DLD1 (cell line): ENCODE results near the gene MAPKAP1.

Experiments
- in situ Hi-C: cut with HindIII; loops from 2 replicates; pipeline ENCODE4 v1.10.0; 2017; ENCODE audit warnings: low sequenced_read_pairs

MAPKAP1 gene

DNA sequence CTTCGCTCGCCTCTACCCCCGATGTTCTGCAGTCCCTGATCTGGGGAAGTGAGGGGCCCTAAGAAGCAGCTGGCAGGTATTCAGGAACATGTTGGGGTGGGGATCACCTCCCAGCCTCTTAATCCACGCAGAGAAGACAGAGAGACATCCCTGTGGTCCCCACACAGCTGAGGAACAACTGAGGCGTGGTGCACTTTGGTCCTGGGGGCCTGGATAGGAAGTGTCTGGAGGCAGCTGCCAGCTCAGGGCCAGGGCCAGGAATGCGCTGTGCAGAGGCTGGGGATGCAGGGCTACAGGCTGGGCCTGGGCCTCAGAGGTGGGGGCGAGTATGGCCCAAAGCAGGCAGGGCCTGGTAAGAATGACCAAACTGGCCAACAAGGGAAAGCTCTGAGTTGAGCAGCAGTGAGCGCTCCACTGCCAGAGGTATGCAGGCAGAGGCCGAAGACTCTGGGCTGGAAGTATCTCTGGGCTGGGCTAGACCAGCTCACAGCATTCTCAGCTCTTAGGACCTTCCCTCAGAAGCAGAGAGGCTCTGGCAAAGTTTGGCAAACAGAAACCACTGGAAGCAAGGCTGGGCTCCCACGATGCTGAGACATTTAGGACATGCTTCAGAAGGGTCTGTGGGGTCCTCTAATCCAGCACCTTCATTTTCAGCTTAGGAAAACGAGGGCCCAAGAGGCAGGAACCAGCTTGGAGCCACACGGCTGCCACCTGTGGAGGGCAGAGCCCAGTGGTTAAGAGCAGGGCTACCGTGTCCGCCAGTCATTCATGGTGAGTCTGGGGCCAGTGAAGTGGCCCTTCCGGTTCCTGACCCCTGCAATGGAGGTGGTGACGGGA lies 271.0 kb downstream of the MAPKAP1 start:
- in situ Hi-C loops = no loop called here

DNA sequence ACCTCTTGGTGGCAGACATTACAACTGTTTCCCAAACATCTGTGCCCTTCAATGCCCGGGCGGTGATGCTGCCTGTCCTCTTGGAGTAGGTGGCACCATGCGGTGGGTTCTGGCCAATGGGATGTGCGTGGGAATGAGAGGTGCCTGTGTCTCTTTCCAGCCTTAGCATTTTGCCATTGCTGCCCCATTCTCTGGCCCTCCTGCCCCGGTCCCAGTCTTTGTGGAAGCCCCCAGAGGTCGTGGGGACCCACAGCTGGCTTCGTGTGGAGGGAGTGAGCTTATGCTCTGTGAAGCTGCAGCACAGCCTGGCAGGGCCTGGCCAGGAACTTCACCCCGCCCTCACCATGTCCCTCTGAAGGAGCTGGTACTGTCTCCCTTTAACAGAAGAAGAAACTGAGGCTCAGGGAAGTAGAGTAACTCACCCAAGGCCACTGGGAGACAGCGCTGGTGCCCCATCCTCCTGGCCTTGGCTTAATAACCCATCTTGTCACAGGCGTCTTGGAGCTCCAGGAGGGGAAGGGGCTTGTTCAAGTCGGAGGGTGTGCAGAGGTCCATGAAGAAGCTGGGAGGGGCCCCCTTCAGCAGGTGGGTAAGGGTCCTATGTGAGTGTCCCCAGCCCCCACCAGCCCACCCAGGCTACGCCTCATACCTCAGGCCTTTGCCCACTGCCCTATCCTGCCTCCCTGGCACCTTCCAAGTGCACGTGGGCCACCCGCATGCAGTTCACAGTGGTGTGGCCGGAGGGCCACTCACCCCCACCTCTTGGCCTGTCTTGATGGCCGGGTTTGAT lies 271.8 kb downstream of the MAPKAP1 start:
- in situ Hi-C loops = no loop called here

DNA sequence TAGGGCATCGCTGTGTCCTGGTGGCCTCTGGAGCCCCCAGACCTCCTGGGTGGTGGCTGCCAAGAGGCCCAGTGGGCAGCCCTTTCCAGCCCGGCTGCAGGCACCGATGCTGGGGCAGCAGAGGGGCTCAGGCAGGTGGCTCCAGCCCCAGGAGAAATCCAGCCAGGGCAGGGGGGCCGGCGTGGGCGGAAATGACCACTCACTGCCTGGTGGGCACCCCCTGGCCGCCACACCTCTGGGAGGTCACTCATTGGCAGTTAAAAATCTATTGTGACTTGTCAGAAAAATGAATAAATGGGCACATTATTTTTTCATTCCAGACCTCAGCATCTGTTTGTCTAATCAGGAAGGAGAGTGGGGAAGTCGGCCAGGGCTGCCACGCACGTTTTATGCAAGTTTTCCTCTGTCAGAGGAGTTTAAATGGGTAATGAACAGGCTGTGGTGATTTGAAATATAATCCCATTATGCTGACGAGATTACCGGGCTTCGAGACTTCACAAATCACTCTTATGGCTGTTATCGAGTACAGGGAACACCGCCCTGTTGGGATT lies 273.5 kb downstream of the MAPKAP1 start:
- in situ Hi-C loops = no loop called here

DNA sequence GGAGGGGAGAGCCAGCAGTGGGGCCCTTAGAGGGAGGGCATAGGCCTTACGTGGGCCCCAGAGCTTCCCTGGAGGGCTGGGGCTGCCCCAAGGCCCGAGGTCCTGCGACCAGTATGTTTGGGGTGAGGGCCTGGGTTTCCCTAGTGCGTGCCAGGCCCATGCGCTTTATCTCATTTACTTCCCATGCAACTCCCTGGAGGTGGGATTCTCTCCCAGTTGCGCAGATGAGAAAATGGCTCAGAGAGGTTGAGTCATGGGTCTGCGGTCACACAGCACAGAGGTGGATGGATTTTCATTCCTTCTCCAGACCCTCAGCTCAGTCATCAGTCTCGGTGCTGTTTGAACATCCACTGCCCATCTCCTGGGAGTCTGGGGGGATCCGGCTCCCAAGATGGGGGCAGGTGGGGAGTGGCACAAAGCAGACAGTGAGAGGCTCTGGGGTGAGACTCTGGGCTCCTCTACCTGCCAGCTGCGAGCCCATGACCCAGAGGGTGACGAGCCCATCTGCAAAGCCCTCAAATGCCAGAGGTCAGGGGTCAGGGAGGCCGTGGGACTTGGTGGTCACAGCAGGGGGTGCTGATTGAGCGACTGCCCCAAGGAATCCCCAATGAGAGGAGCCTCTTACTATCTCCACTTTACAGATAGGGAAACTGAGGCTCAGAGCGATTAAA lies 274.2 kb downstream of the MAPKAP1 start:
- in situ Hi-C loops = no loop called here

DNA sequence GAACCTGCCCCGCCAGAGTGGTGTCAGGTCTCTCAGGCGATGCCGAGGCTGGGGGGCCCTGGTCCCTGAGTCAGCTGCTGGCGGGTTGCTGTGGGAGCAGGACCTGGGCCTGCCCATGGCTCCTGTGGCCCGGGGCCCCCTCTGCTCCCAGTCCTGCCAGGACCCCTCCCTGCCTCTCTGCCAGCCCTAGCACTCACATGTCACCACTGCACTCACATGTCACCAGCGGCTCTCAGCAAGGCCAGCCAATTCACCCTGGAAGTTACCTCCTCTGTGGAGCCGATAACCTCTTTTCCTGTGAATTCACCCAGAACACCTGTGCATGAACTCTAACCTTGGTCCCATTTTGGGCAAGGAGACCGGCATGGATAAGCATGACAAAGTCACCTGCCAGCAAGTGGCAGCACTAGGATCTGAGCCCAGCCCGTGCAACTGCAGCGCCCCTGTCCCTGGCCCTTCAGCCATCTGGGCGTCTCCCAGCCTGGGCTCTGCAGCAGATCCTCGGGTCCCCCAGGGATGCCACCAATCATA lies 275.2 kb downstream of the MAPKAP1 start:
- in situ Hi-C loops = no loop called here

DNA sequence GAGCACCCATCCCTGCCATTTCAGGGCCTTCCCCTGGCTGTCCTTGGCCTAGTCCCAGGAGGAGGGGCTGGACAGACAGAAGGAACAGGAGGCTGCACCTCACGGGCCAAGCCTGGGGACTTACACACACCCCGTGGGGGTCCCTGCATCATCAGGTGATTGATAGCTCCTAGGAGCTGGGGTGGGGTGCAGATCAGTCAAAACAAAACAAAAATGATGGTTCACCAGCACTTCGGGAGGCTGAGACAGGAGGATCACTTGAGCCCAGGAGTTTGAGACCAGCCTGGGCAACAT lies 276.0 kb downstream of the MAPKAP1 start:
- in situ Hi-C loops = no loop called here

DNA sequence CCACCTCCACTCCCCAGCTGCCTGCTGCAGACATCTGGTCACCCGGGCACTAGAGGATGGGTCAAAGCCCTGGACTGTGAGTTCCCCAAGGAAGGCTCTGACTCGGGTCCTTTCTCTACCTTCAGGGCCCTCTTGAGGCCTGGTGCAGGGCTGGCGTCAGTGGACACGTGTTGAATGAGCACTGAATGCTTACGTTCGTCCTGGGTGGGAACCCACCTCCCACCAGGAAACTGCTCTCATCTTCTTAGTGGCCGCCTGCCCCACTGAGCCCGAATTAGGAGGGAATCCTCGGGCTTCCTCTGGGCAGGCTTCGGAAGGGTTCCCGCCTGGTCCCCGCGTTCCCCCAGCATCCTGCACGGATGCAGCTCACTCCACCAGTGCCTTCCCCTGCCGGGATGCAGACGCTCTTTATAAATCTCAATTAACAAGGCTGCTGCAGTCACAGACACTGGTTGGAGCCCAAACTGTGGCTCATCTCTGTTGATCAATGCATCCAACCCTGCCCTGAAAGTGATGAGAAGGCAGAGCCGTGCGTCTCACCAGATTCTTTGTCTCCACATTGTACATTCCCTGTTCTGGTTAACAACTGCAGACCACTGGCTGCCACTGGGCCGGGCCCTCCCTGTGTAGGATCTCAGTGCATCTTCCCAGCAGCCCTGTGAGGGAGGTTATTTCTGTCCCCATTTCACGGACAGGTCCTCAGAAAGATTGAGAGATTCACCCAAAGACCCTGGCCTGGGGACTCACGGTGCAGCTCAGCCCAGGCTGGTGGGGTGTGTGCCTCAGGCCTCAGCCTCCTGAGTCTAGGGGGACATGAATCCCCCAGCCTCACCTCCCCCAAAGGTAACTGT lies 276.6 kb downstream of the MAPKAP1 start:
- in situ Hi-C loops = no loop called here

DNA sequence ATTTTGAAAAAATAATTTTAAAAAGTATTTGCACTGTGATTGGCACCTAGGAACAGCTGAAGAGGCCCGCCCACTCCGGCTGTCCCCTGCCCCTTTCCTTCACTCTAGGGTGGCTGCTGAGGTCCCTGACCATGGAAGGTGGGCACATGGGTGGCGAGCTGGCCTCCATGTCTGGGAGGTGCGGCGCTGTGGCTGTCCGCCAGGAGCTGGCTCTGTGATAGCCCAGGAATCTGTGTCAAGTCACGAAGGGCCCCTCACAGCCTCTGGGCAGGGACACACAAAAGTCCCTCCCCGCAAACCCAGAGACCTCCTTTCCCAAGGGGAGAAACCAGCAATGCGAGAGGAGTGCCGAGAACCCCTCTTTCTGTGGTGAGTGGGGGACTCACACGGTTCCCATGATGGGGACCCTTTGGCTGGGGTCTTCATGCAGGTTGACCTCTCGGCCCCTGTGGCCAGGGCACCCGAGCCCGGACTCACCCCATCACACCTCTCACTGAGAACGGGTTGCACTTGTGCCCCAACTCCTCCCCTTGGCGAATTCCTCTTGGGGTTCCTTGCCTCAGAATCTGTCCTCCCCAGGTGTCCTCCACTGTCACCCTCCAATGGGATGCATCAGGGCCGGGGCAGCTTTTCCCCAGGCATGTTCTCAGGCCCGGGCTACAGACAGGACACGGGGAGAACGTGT lies 277.4 kb downstream of the MAPKAP1 start:
- in situ Hi-C loops = no loop called here

DNA sequence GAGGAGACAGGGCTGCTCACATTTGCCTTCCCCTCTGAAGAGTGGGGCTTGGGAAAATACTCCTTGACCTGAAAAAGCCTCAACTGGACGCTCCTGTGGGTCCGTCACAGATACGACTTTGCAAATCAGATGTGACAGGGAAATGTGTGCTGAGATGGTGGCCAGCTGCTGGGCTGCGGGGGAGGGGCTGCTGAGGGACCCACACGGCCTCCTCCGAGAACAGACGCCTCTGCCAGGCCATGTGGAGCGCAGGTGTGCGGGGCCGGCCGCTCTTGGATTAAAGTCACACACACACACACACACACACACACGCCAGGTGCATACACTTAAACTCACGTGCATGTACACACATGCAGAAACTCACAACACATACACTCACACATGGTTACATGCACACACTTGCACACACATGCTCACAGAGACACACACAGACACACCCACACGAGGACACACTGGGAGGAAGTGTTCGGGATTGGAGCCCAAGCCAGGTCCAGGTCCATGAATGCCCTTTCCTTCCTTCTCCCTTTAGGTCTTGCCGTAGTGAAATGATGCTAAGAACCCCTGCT lies 278.0 kb downstream of the MAPKAP1 start:
- in situ Hi-C loops = no loop called here

DNA sequence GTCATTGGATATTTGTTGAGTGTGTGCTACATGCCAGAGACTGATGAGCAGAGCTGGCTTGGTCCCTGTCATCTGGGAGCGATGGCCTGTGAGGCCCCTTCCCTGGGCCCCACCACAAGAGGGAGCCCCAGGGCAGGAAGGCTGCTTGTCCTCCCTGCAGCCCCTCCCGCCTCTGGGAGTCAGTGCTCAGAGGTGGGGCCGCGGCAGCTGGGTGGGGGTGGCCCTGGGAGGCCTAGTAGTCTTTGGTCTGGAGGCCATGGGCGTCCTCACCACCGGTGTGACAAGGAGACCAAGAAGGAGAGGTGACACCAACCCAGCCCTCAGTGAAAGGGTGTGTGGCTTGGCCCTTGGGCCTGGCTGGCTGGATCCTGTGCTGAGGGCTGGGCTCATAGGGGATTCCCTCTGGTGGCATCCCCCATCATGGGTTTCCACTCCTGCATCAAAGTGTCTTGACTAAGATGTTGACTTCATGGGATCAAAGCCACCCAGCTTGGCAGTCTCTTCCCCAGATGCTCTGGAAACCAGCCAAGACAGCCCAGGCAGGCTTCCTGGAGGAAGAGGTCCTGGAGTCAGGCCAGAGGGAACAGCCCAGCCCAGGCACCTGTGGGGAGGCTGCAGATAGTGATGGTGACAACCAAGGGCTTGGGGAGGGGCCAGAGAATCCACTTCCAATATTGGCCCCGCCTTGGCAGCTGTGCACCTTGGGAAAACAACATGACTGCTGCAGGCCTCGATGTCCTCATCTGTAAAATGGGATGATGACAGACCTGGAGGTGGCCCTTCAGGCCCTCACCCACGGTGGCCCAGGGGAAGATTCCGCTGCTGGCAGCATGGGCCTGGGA lies 278.7 kb downstream of the MAPKAP1 start:
- in situ Hi-C loops = no loop called here

DNA sequence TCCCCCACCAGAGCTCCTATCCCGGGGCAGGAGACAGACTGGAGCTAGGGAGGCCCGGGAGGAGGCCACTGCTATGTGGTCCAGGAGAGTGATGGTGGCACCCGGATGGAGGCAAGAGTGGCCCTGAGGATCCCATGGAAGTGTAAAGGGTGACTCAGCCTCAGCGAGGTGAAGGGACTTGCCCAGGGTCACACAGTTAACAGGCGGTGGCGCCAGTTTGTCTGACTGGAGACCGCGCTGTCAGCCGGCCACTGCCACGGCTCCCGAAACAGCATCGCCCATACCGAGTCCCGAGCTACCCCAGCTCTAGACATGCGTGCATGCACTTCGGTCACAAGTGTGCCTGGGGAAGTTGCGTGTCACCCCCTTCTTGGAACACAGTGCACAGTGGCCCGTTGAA lies 279.5 kb downstream of the MAPKAP1 start:
- in situ Hi-C loops = no loop called here

DNA sequence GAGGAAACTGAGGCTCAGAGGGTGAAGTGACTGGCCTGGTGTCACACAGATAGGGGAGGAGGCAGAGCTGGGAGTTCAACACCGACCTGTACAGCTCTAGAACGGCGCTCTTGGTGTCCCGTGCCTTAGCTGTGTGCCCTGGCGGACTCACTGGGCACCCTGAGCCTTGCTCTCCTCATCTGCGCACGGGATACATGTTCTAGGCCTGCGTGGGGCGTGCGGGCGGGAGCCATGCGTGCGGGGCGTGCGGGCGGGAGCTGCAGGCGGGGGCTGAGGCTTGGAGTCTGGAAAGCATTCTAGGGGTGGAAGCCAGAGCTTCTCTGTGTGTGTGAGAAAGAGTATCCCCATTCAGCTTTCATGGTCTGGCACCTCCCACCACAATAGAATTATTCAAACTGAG lies 280.1 kb downstream of the MAPKAP1 start:
- in situ Hi-C loops = no loop called here

DNA sequence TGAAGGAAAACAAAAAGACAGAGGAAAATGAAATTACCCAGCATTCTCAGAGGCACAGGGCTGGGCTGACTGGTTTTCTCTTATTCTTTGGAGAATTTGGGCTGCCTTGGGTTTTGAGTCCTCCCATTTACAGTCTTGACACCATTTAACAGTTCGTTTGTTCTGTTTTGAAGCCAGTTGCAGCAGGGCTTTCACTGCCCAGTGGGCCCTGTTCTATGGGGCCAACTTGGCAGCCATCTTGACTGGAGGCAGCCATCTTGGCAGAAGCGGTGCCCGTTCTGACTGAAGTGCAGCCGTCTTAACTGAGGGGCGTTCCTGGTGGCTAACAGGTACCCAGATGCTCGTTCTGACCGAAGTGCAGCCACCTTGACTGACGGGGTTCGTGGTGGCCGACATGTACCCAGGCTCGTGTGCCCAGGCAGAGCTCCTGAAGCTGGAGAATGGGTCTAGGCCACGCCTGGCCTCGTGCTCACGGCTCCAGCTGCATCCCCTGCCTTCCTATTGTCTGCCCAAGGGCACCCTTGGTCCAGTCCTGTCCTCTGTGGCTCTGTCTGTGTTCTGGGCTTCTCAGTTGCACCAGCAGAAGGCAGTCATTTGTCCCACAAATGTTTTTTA lies 281.0 kb downstream of the MAPKAP1 start:
- in situ Hi-C loops = no loop called here

DNA sequence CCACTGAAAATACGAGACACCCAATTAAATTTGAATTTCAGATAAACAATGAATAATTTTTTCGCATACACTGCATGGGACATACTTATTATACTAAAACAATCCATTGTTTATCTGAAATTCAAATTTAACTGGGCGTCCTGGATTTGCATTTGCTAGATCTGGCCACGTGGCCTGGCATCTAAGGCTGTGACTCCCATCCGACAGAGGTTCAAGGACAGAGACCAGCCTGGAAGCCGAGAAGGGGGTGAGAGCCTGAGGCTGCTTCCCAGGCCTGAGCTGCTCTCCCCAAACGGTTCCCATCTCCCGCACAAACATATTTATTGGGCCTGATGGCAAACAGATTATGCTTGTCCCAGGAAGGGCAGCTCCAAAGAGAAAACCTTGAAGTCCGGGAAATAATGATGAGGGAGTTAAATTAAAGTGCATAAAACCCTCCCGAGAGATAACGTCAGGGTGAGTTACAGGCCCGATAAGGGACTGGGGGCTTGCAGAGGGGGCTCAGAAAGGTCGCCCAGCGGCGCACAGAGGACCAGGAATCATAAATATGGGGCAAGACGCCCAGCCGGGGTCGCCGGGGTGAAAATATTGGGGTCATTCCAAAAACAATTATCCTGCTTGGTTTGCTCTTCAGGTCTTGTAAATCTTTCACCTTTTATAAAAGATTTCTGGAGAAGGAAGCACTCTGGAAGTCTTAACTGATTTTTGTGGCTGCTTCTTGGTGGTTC lies 281.7 kb downstream of the MAPKAP1 start:
- in situ Hi-C loops = no loop called here

DNA sequence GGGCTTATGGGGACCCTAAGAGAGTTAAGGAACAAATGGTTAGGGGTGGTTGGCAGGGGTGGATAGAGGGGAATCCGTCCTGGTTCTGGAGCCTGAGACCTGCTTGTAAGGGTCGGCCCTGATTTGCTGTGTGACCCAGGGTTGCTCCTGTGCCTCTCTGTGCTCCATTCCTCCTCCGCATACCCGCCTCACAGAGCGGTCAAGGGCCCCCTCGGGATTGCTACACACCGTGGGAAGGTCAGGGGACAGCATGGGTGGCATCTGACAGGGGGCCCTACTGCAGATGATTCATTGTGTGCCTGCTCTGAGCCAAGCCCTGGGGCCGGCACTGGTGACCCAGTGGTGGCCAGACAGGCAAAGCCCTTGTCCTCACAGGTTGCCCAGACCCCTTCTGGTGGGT lies 283.0 kb downstream of the MAPKAP1 start:
- in situ Hi-C loops = no loop called here

DNA sequence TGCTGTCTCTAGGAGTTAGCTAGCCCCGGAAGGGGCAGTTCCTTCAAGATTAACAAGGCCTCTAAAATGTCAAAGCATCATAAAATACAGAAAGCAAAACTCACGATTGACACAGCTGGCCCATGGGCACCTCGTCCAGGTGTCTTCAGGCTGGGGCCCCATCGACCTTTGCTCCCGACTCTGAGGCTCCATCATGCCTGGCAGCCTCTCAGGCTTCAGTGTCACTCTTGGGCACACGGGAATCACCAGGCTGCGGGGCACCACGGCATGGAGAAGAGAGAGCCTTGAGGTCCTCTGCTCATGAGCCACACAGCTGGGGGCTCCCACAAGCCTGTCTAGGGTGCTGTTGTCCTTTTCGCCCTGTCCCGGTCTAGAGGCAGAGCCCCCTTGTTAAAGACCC lies 284.2 kb downstream of the MAPKAP1 start:
- in situ Hi-C loops = no loop called here

DNA sequence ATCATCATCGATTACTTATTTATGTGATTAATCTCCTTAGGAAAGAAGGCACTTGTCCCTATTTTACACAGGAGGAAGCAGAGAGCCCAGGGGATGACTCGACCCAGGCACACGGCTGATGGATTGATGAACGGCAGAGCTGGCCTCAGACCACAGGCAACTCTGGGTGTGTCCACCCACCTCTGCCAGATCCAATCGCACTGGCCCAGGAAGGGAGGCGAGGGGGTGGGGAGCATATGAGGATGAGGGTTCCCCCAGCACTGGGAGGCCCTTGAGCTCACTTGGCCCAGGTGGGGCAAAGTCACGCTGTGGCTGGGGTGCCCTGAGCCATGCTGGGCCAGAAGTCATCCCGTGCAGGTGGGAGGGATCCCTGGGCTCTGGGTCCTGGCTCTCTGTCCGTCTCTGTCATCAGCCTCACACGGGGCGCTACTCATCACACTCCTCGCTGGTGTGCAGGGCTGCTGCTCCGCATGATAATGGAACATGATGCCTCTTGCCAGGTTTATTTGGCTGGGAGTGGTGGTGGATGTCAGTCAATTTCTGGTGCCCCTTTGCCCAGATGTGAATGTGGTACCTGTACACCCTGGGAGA lies 285.3 kb downstream of the MAPKAP1 start:
- in situ Hi-C loops = no loop called here
